GM06990 (cell line): ENCODE results near the gene SLC41A3.
"Not testable (repeated sequence)": the region's sequence is repeated elsewhere in the genome, so short reads cannot be mapped to it uniquely, and the experiment has no call there.

Experiments used
- DNase-seq: peaks from one replicate; pipeline ENCODE4 v3.0.0-alpha.2; 2011; ENCODE audit not compliant: insufficient read length; ENCODE audit errors: extremely low read depth
- H3K27me3 ChIP-seq: replicated peaks from 2 replicates; pipeline ENCODE4 v1.6.0; 2011; ENCODE audit warnings: low read length; ENCODE audit not compliant: control insufficient read depth, insufficient read depth
- H3K36me3 ChIP-seq: 2 replicates; pipeline ENCODE4 v1.5.1; 2011; ENCODE audit warnings: low read length; ENCODE audit not compliant: control insufficient read depth, insufficient read depth
- H3K4me3 ChIP-seq: replicated peaks from 2 replicates; pipeline ENCODE4 v1.5.1; 2011; ENCODE audit warnings: low read depth, mild to moderate bottlenecking, control low read depth, low read length
- TF ChIP-seq, protein P1 (sequence below): IDR thresholded peaks from 2 replicates; pipeline ENCODE4 v1.5.1; 2011; ENCODE audit warnings: low read length, control low read depth, mild to moderate bottlenecking, inconsistent platforms; ENCODE audit not compliant: insufficient read depth, poor library complexity, severe bottlenecking

Gene SLC41A3

DNA sequence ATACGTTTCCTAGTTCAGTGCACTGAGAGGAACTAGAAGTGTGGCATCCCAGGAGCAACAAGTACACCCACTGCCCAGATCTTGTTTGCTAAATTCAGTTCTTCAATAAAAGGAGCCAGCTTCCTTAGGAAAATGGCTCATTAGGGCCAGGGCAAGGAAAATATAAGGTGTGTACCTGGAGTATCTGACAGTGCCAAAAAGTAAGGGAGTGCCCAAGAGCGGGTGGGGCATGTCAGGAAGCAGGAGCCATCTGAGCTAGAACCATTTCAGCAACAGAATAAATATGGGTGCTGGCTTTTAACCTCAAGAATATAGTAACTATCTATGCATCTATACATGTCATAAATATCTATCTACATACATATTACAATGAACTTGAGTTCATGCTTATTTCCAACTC, 44.1 kb downstream of the SLC41A3 start:
- Histone ChIP-seq H3K36me3 (no peaks in the 10 kb centered on the region), H3K4me3 (no peak overlapping the region), H3K27me3 (no peaks in the 10 kb centered on the region)
- DNase-seq = no peak
- TF ChIP-seq, protein P1, sequence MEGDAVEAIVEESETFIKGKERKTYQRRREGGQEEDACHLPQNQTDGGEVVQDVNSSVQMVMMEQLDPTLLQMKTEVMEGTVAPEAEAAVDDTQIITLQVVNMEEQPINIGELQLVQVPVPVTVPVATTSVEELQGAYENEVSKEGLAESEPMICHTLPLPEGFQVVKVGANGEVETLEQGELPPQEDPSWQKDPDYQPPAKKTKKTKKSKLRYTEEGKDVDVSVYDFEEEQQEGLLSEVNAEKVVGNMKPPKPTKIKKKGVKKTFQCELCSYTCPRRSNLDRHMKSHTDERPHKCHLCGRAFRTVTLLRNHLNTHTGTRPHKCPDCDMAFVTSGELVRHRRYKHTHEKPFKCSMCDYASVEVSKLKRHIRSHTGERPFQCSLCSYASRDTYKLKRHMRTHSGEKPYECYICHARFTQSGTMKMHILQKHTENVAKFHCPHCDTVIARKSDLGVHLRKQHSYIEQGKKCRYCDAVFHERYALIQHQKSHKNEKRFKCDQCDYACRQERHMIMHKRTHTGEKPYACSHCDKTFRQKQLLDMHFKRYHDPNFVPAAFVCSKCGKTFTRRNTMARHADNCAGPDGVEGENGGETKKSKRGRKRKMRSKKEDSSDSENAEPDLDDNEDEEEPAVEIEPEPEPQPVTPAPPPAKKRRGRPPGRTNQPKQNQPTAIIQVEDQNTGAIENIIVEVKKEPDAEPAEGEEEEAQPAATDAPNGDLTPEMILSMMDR = no peak

DNA sequence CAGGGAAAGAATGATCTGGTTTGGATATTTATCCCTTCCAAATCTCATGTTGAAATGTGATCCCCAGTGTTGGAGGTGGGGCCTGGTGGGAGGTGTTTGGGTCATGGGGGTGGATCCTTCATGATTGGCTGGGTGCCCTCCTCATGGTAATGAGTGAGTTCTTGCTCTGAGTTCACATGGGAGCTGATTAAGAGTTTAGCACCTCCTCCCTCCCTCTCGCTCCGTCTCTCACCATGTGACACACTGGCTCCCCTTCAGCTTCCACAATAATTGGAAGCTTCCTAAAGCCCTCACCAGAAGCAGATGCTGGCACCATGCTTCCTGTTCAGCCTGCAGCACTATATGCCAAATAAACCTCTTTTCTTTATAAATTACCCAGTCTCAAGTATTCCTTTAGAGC, 45.1 kb downstream of the SLC41A3 start:
- not testable (repeated sequence) for H3K27me3 ChIP-seq, DNase-seq, H3K4me3 ChIP-seq

DNA sequence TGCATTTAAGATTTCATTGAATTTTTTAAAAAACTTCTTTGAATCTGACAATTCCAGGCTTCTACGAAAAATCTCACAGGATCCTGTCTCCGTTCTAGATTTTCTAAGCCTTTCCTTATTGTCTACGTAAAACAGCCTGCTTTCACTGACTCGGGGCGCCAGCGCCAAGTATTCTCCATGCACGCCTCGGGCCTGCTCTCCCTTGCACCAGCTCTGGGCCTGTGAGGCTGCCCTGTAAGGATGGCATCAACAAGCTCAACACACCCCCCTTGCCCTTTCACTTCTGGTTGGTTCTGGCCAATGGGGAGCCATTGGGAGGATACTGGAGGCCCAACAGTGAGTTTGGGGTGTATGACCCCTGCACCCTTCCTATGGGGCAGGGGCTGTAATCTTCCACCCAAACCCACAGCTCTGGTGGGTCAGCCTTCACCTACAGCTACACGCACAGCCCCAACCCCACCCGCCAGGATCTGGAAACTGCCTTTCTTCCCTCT, 47.8 kb downstream of the SLC41A3 start:
- no peak for DNase-seq
- no peaks in the 10 kb centered on the region for H3K36me3 ChIP-seq
- TF ChIP-seq, protein P1 = no peak
- H3K27me3 ChIP-seq = no peaks in the 10 kb centered on the region
- H3K4me3 ChIP-seq = no peak overlapping the region

More for the DNA sequence above, 45.1 kb downstream of the SLC41A3 start:
- not testable (repeated sequence) for H3K36me3 ChIP-seq

DNA sequence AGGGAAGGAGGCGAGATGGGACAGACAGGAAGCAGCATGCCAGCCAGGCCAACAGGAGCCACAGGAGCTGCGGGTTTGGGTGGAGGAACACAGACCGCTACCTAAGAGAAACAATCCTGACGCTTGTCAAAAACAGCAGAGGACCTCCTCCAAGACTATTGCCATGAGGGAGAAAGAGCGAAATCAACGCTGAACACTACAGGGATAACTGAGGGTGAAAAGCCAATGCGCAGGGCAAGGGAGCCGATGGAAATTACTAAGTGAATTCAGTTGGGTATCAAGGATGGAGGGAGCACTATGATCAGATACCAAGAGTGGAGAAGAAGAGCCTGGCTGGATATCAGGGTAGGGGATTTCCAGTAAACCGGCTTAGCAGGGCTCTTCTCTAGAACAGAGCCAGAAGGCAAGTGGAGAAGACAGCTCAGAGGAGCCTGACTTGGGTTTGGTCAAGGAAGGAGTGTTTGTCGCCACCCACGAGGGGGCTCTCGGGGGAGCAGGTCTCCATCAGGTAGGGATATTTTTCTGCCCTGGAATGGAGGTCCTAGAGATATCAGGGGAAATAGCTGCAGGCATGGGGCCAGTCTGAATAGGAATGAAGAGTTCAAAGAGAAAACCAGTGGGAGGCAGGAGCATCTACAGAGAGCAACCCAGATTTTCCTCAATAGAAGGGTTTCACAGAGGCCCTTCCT, 48.4 kb downstream of the SLC41A3 start:
- no peaks in the 10 kb centered on the region for H3K36me3 ChIP-seq
- TF ChIP-seq, protein P1 = no peak
- no peak overlapping the region for H3K4me3 ChIP-seq
- no peak for DNase-seq
- no peaks in the 10 kb centered on the region for H3K27me3 ChIP-seq

- Histone ChIP-seq H3K4me3 (no peak overlapping the region), H3K36me3 (no peaks in the 10 kb centered on the region), H3K27me3 (no peaks in the 10 kb centered on the region)
- TF ChIP-seq, protein P1 = no peak
- no peak for DNase-seq
Observed at GRCh38 chr3:126034481-126035361, 49.2 kb downstream of the SLC41A3 start.

GRCh38 chr3:126033765-126034164, 50.2 kb downstream of the SLC41A3 start:
- H3K36me3 ChIP-seq = no peaks in the 10 kb centered on the region
- H3K4me3 ChIP-seq = no peak overlapping the region
- DNase-seq = no peak
- H3K27me3 ChIP-seq = no peaks in the 10 kb centered on the region
- TF ChIP-seq, protein P1 = no peak
